ENCODE data around the gene ETV4. TPM values are rescaled to one million over a fixed set of nuclear protein-coding genes. Genes with fewer than 3 reads are reported as not detected.

Gene ETV4
- total and polyA plus RNA-seq, 2 donors (not counting 1 experiment from before 2014, with no cell fraction given), result not detected

GRCh38 chr17:43542859-43543258 lies 3.3 kb downstream of the ETV4 start:
- intact Hi-C loops (cut with micrococcal nuclease), result no loop called here
- H3K27me3 Mint-ChIP-seq, result peaks cover 38% of the 10 kb centered on the region
- Histone ChIP-seq H3K4me1 (ENCODE audit: control insufficient read depth in 2 of 2, insufficient read depth in 2 of 2, low read length in 2 of 2) (peaks cover 21 to 28% of the 10 kb centered on the region in 2 donors), H3K9ac (ENCODE audit: low read length) (no peak overlapping the region), H3K79me2 (ENCODE audit: control insufficient read depth, insufficient read depth, low read length) (no peaks in the 10 kb centered on the region), H4K20me1 (ENCODE audit: control insufficient read depth, insufficient read depth, low read length, poor library complexity, severe bottlenecking) (peaks cover 17% of the 10 kb centered on the region), H3K9me3 (ENCODE audit: control extremely low read depth in 1 of 3, control insufficient read depth in 2 of 3, insufficient read depth in 1 of 3, low read length in 2 of 3) (no peaks in the 10 kb centered on the region), H3K27me3 (replicated peaks in 1 of 4; ENCODE audit: control extremely low read depth in 1 of 4, control insufficient read depth in 3 of 4, insufficient read depth in 4 of 4, low read length in 3 of 4) (peaks cover 0 to 40% (median 19%) of the 10 kb centered on the region in 4 experiments), H2AFZ (ENCODE audit: insufficient read depth, low read depth, low read length, poor library complexity, severe bottlenecking) (no peak overlapping the region), H3K27ac (ENCODE audit: low read length in 2 of 2) (no peak overlapping the region), H3K4me3 (ENCODE audit: control extremely low read depth in 1 of 5, extremely low read depth in 1 of 5, insufficient read depth in 1 of 5, low read depth in 2 of 5, low read length in 4 of 5) (no peak overlapping the region), H3K4me2 (replicated peaks; ENCODE audit: low read depth, low read length, poor library complexity, severe bottlenecking) (no peak overlapping the region), H3K36me3 (replicated peaks in 1 of 2; ENCODE audit: control extremely low read depth in 1 of 2, control insufficient read depth in 1 of 2, extremely low read depth in 1 of 2, insufficient read depth in 2 of 2, low read length in 1 of 2) (no peaks in the 10 kb centered on the region)
- peaks cover 24% of the 10 kb centered on the region for H3K4me1 Mint-ChIP-seq
- POLR2A ChIA-PET, result interaction anchor here (1.2 kb wide), 1 partner anchor 144 kb away, joined by 4 read pairs; the partner anchor contains the start of gene ARL4D
- ATAC-seq (ENCODE audit: low read depth) (no peak), DNase-seq (no peak)
- no peak overlapping the region for H3K4me3 Mint-ChIP-seq
- 95% methylated on average over 3 of the region's 8 CpGs for WGBS (ENCODE audit: insufficient coverage)
- H3K9me3 Mint-ChIP-seq (ENCODE audit: insufficient read depth), result no peaks in the 10 kb centered on the region
- H3K27ac Mint-ChIP-seq, result no peak overlapping the region
- CTCF ChIA-PET, result no interaction called here
- TF ChIP-seq, protein P1, sequence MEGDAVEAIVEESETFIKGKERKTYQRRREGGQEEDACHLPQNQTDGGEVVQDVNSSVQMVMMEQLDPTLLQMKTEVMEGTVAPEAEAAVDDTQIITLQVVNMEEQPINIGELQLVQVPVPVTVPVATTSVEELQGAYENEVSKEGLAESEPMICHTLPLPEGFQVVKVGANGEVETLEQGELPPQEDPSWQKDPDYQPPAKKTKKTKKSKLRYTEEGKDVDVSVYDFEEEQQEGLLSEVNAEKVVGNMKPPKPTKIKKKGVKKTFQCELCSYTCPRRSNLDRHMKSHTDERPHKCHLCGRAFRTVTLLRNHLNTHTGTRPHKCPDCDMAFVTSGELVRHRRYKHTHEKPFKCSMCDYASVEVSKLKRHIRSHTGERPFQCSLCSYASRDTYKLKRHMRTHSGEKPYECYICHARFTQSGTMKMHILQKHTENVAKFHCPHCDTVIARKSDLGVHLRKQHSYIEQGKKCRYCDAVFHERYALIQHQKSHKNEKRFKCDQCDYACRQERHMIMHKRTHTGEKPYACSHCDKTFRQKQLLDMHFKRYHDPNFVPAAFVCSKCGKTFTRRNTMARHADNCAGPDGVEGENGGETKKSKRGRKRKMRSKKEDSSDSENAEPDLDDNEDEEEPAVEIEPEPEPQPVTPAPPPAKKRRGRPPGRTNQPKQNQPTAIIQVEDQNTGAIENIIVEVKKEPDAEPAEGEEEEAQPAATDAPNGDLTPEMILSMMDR (IDR thresholded peaks at IDR 0.05), result no peak
- TF ChIP-seq EZH2 (IDR thresholded peaks at IDR 0.05; ENCODE audit: borderline replicate concordance, insufficient read depth, low read depth, low read length, poor library complexity, severe bottlenecking), result no peak

DNA sequence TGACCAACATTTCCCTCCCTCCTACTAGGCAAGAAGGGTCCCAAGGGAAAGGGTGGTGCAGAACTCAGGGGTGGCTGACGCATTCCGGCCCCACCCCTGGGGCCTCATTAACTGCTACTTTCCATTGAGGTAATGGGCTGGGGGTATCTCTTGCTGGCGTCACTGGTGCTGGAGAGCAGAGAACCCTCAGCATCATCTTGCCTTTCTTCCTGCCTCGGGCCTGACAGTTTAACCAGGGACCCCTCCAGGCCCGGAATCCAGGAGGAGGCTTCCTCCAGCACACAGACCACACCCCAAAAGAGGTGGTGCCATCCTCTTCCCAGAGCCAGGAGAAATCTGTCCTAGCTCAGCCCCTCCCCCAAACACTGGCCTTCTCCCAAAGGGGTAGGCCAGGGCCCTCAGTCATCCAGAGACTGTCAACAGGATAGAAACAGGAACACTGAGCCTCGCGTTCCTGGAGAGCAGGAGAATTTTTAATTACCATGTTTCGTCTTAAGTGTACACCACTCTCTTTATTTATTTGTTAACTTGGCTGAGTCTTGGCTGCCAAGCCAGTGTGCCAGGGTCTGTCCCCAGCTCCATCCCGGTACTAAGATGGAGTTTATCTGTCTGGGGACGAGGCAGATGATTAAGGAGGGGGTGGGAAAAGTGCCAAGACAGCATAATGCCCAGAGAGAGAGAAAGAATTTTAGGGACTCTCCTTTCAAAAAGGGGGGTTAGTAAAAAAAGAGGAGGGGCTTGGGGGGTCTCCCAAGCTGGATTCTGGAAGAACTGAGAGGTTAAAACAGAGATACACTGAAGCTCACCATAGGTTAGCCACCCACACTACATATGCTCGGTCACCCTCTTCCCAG lies 5.1 kb downstream of the ETV4 start:
- POLR2A ChIA-PET, result no interaction called here
- Histone ChIP-seq H3K9me3 (ENCODE audit: control extremely low read depth in 1 of 3, control insufficient read depth in 2 of 3, insufficient read depth in 1 of 3, low read length in 2 of 3) (no peaks in the 10 kb centered on the region), H3K4me3 (ENCODE audit: control extremely low read depth in 1 of 5, extremely low read depth in 1 of 5, insufficient read depth in 1 of 5, low read depth in 2 of 5, low read length in 4 of 5) (no peak overlapping the region), H3K9ac (ENCODE audit: low read length) (no peak overlapping the region), H3K4me2 (replicated peaks; ENCODE audit: low read depth, low read length, poor library complexity, severe bottlenecking) (no peak overlapping the region), H2AFZ (ENCODE audit: insufficient read depth, low read depth, low read length, poor library complexity, severe bottlenecking) (no peak overlapping the region), H4K20me1 (ENCODE audit: control insufficient read depth, insufficient read depth, low read length, poor library complexity, severe bottlenecking) (peaks cover 6% of the 10 kb centered on the region), H3K36me3 (replicated peaks in 1 of 2; ENCODE audit: control extremely low read depth in 1 of 2, control insufficient read depth in 1 of 2, extremely low read depth in 1 of 2, insufficient read depth in 2 of 2, low read length in 1 of 2) (no peaks in the 10 kb centered on the region), H3K27ac (ENCODE audit: low read length in 2 of 2) (no peak overlapping the region), H3K27me3 (replicated peaks in 1 of 4; ENCODE audit: control extremely low read depth in 1 of 4, control insufficient read depth in 3 of 4, insufficient read depth in 4 of 4, low read length in 3 of 4) (peaks cover 0 to 25% (median 7%) of the 10 kb centered on the region in 4 experiments), H3K4me1 (ENCODE audit: control insufficient read depth in 2 of 2, insufficient read depth in 2 of 2, low read length in 2 of 2) (peaks cover 10 to 15% of the 10 kb centered on the region in 2 donors), H3K79me2 (ENCODE audit: control insufficient read depth, insufficient read depth, low read length) (no peaks in the 10 kb centered on the region)
- DNase-seq (no peak), ATAC-seq (ENCODE audit: low read depth) (no peak)
- CTCF ChIA-PET, result no interaction called here
- Mint-ChIP-seq H3K4me3 (no peak overlapping the region), H3K9me3 (ENCODE audit: insufficient read depth) (no peaks in the 10 kb centered on the region), H3K27me3 (peaks cover 21% of the 10 kb centered on the region), H3K4me1 (peaks cover 12% of the 10 kb centered on the region), H3K27ac (no peak overlapping the region)
- no peak for TF ChIP-seq EZH2 (IDR thresholded peaks at IDR 0.05; ENCODE audit: borderline replicate concordance, insufficient read depth, low read depth, low read length, poor library complexity, severe bottlenecking)
- TF ChIP-seq, protein P1 (IDR thresholded peaks at IDR 0.05), result no peak
- intact Hi-C loops (cut with micrococcal nuclease), result no loop called here
- 94% methylated on average over 3 of the region's 11 CpGs for WGBS (ENCODE audit: insufficient coverage)
